Astrocyte (in vitro differentiated cells and primary cell): ENCODE data around the gene KMT2C.

Experiments
- EZH2 ChIP-seq: IDR thresholded peaks from 2 replicates; pipeline ENCODE4 v1.6.1; 2012; ENCODE audit warnings: mild to moderate bottlenecking, low read length, inconsistent platforms; ENCODE audit not compliant: insufficient read depth
- TF ChIP-seq, protein P1 (sequence below): IDR thresholded peaks from 2 replicates; pipeline ENCODE4 v1.5.1; 2011; ENCODE audit warnings: low read depth, mild to moderate bottlenecking, inconsistent platforms, low read length, moderate library complexity; ENCODE audit not compliant: insufficient read depth

DNA sequence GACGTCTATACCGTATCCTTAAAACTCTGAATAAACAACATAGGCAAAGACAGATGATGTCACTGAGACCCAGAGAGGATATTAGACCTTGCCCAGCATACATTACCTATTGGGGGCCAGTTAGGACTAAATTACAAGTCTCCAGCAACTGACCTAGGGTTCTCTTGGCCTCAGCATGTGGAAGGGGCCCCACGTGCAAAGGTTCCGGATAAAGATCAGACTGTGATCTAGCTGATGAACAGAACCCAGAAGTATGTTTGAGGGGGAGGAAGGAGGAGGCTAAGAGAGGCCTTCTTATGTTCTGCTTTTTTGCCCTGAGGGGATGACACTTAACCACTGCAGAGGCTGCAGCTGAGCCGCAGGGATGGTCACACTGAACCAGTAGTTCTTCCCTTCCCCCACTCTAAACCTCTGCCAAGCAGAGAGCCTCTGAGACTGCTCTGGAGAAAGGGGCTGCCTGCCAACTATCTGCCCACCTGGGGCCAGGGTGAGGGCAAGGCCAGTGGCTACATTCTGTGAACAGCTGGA, 24.0 kb upstream of the KMT2C start:
- TF ChIP-seq, protein P1, sequence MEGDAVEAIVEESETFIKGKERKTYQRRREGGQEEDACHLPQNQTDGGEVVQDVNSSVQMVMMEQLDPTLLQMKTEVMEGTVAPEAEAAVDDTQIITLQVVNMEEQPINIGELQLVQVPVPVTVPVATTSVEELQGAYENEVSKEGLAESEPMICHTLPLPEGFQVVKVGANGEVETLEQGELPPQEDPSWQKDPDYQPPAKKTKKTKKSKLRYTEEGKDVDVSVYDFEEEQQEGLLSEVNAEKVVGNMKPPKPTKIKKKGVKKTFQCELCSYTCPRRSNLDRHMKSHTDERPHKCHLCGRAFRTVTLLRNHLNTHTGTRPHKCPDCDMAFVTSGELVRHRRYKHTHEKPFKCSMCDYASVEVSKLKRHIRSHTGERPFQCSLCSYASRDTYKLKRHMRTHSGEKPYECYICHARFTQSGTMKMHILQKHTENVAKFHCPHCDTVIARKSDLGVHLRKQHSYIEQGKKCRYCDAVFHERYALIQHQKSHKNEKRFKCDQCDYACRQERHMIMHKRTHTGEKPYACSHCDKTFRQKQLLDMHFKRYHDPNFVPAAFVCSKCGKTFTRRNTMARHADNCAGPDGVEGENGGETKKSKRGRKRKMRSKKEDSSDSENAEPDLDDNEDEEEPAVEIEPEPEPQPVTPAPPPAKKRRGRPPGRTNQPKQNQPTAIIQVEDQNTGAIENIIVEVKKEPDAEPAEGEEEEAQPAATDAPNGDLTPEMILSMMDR, result no peak
- TF ChIP-seq EZH2, result no peak
